GM10248 (cell line): ENCODE results near the gene IFI27L1.

ENCODE experiments used
- CTCF ChIA-PET: fragments of 300-600 bp; sonication (Branson Sonifier 250); formaldehyde crosslinking; extraction: SDS; loops from one replicate; lab custom pipeline; 2021; ENCODE audit warnings: antibody characterized with exemption; lab: Yijun Ruan, JAX
- POLR2A ChIA-PET: fragments of 350-650 bp; sonication (Branson Sonifier 250); formaldehyde crosslinking; extraction: SDS; loops from one replicate; lab custom pipeline; 2020; ENCODE audit warnings: antibody characterized with exemption; lab: Yijun Ruan, JAX
- DNase-seq: peaks from one replicate; pipeline ENCODE4 v3.0.0; 2012; ENCODE audit errors: extremely low spot score
- CTCF ChIP-seq: IDR thresholded peaks from 2 replicates; pipeline ENCODE4 v1.5.1; 2012; ENCODE audit warnings: mild to moderate bottlenecking, low read depth; ENCODE audit errors: extremely low read depth, missing control alignments, control extremely low read depth

IFI27L1 gene

DNA sequence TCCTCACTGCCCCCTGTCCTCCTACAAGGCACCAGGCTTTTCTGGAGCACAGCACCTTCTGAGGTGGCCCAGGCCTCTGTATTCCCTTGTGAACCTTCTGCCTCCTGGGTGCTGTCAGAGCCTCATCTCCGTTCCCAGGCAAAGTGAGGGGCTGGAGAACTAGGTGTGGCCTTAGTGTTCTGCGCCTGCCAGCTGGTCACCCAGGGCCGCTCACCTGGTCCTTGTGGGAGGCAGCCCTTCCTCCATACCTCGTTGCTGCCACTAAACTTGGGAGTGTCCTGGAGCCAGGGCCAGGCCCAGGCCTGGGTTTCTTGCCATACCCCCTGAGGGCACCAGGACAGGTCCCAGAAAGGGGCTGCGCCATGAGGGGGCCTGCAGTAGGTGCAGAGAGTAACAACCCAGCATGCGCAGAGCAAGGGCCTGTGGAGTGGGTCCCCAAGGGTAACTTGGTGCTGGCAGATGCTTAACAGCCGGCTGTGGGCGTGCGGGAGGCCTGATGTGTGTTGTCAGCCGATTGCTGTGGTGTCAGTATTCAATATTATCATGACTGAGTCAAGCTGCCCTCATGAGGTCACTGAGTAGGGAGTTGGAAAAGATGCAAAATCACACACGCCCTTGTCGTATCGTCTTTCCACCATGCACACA lies 37.9 kb upstream of the IFI27L1 start:
- CTCF ChIA-PET = interaction anchor here (1.2 to 1.9 kb wide), 2 partner anchors 11 to 103 kb away, joined by 4 read pairs; no protein-coding TSS in a partner anchor
- TF ChIP-seq CTCF = no peak
- POLR2A ChIA-PET = no interaction called here
- no peak for DNase-seq

- POLR2A ChIA-PET = no interaction called here
- TF ChIP-seq CTCF = no peak
- no peak for DNase-seq
- CTCF ChIA-PET = interaction anchor here (1.3 to 6.9 kb wide), 3 partner anchors 8 to 93 kb away, joined by 4 to 57 read pairs (median 7); no protein-coding TSS in a partner anchor
Observed at GRCh38 chr14:94043756-94044475, 37.2 kb upstream of the IFI27L1 start.

DNA sequence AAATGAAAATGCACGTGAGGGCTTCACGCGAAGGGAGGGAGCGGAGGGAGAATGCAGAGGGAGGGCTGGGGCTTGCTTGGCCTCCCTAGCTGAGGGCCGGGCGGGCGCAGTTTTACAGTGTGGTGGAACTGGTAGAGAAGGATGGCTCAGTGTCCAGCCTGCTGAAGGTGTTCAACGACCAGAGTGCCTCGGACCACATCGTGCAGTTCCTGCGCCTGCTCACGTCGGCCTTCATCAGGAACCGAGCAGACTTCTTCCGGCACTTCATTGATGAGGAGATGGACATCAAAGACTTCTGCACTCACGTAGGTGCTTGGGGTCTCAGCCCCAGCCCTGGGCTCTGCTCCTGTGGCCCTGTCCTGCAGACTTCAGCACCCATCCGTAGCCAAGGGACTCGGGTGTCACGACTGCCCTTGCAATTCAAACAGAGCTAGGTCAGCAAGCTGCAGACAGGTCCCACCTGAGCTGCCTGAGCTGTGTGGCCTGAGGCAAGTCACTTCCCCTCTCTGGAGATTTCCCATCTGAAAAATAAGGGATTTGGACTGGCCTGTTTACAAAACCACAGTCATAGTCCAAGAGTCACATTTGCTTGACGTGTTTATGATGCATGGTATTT lies 36.5 kb upstream of the IFI27L1 start:
- POLR2A ChIA-PET = no interaction called here
- TF ChIP-seq CTCF = no peak
- no peak for DNase-seq
- CTCF ChIA-PET = interaction anchor here (1.3 to 6.9 kb wide), 3 partner anchors 9 to 92 kb away, joined by 4 to 57 read pairs (median 7); no protein-coding TSS in a partner anchor

DNA sequence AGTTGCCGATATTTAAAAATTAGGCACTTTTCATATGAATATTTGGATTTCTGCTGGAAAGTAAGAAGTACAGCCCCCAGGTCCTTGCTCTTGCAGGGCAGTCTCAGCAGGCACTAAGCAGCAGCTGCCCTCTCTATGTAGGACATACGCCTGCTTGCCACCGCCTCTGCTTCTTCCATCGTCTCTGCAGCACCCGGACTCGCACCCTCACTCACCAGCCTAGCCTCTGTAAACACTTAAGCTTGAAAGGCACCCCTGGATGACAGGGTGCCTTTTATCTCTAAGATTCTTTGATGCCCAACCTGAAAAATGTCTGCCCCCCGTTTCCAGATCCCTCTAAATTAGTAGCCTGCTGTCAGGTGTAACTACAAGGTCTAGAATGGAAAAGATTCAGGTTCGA lies 36.0 kb upstream of the IFI27L1 start:
- no peak for DNase-seq
- TF ChIP-seq CTCF = no peak
- ChIA-PET CTCF (interaction anchor here (1.3 to 6.9 kb wide), 3 partner anchors 9 to 91 kb away, joined by 4 to 57 read pairs (median 7); no protein-coding TSS in a partner anchor), POLR2A (no interaction called here)

- ChIA-PET POLR2A (no interaction called here), CTCF (interaction anchor here (1.3 to 6.9 kb wide), 2 partner anchors 10 to 91 kb away, joined by 7 to 57 read pairs; no protein-coding TSS in a partner anchor)
- no peak for DNase-seq
- TF ChIP-seq CTCF = no peak
Observed at GRCh38 chr14:94045563-94046345, 35.4 kb upstream of the IFI27L1 start.

GRCh38 chr14:94046696-94047250 lies 34.3 kb upstream of the IFI27L1 start:
- POLR2A ChIA-PET = no interaction called here
- CTCF ChIA-PET = interaction anchor here (2.0 to 6.9 kb wide), 2 partner anchors 11 to 90 kb away, joined by 7 to 57 read pairs; no protein-coding TSS in a partner anchor
- no peak for DNase-seq
- TF ChIP-seq CTCF = no peak
